Skeletal muscle satellite cell (primary cell): ENCODE data around the gene FNDC3B.

Source experiments
- H3K27me3 ChIP-seq: 2 replicates; pipeline ENCODE4 v1.7.0; 2013; ENCODE audit warnings: low read length; ENCODE audit not compliant: control insufficient read depth, insufficient read depth
- H3K36me3 ChIP-seq: 2 replicates; pipeline ENCODE4 v1.7.0; 2013; ENCODE audit warnings: mild to moderate bottlenecking, control low read depth, low read length; ENCODE audit not compliant: insufficient read depth
- H3K4me1 ChIP-seq: 2 replicates; pipeline ENCODE4 v1.7.0; 2013; ENCODE audit warnings: low read length; ENCODE audit not compliant: control insufficient read depth, insufficient read depth
- H3K4me2 ChIP-seq: 2 replicates; pipeline ENCODE4 v1.7.0; 2013; ENCODE audit warnings: mild to moderate bottlenecking, low read length
- H3K4me3 ChIP-seq: 2 replicates; pipeline ENCODE4 v1.7.0; 2013; ENCODE audit warnings: low read length
- H3K9ac ChIP-seq: 2 replicates; pipeline ENCODE4 v1.7.0; 2013; ENCODE audit warnings: mild to moderate bottlenecking, low read depth, low read length, moderate library complexity
- H3K9me3 ChIP-seq: replicated peaks from 2 replicates; pipeline ENCODE4 v1.7.0; 2013; ENCODE audit warnings: mild to moderate bottlenecking, control low read depth, low read length

FNDC3B gene

DNA sequence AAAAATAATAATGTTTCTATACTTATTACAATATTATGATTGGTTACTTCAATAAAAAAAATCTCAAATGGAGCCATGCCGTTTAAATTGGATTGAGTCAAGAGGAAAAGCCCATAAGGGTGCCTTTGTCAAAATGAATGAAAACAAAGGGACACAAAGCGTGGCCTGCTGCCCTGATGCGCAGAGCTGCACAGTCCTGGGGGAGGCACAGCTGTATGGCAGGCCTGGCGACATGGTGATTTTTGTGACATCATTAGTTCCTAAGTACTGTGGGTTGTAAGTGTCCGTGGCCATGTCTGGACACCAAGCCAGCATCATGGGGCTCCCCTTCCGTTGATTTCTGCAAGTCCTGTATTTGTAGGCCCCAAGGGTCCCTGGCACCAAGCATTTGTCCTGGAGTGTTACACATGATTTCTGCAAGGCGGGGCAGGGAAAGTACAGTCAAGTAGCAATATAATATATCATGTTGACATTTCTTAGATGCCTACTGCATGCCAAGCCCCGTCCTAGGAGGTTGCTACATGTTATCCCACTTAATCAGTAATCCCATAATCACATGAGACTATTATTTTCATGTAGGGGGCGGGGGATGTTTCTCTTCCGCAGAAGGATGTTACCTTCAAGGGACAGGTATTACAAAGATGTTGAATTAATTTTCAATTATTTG lies 349.2 kb downstream of the FNDC3B start:
- H3K27me3 ChIP-seq, result no peaks in the 10 kb centered on the region
- H3K36me3 ChIP-seq, result peaks cover 10% of the 10 kb centered on the region
- no peak overlapping the region for H3K4me2 ChIP-seq
- H3K9ac ChIP-seq, result no peak overlapping the region
- H3K4me1 ChIP-seq, result peaks cover 15% of the 10 kb centered on the region
- H3K9me3 ChIP-seq, result no peaks in the 10 kb centered on the region
- no peak overlapping the region for H3K4me3 ChIP-seq

DNA sequence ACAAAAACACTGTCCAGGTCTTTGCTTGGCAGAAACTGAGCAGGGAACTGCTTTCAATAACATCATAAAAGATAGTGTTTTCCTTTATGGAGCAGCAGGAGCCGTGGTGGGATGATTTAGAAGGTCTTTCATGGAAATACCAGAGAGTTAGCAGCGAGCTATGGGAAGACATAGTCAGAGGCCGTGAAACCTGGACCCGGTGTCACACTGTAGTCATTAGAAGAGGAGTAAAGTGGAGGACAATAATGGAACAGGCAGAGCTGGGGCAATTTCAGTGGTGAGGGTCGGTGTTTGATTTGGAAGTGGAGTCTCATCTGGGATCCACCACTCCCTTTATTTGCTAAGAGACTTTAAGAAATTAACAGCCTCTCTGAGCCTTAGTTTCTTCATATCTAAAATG lies 351.4 kb downstream of the FNDC3B start:
- peaks cover 12% of the 10 kb centered on the region for H3K36me3 ChIP-seq
- H3K4me1 ChIP-seq, result peaks cover 15% of the 10 kb centered on the region

DNA sequence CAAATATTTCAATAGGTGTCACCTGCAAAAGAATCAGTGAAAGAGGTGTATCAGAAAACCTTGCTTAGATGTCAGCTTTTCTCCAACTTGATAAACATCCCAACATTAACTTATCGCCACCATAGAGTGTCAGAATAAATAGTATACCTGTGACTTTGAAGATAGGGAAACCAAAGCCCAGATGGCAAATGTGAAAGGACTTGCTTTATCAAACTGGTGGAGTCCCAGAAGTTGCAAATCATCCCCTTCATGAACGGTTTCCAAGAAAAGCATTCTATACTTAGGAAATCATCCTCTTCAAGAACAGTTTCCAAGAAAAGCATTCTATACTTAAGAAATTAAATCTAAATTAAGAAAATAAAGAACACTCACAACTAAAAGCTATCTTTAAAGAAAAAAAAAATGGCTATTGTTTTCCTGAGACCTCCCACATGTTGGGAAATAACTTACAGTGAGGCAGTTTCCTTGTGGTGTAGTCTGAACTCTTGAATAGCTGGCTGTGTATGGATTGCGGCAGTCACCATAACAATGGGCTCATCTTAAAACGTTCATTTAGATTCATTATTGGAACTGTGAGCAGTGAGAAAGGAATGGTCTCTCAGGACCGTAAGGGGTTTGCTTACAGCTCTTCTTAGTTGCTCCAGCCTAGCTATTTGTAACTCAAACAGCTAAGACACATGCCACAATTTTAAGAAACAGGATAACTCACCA lies 352.4 kb downstream of the FNDC3B start:
- H3K9ac ChIP-seq, result no peak overlapping the region
- H3K36me3 ChIP-seq, result peaks cover 12% of the 10 kb centered on the region
- H3K4me3 ChIP-seq, result no peak overlapping the region
- no peaks in the 10 kb centered on the region for H3K9me3 ChIP-seq
- no peak overlapping the region for H3K4me2 ChIP-seq
- no peaks in the 10 kb centered on the region for H3K27me3 ChIP-seq
- peaks cover 15% of the 10 kb centered on the region for H3K4me1 ChIP-seq

More for the DNA sequence above, 351.4 kb downstream of the FNDC3B start:
- Histone ChIP-seq H3K9ac (no peak overlapping the region), H3K27me3 (no peaks in the 10 kb centered on the region), H3K9me3 (no peaks in the 10 kb centered on the region), H3K4me2 (no peak overlapping the region), H3K4me3 (no peak overlapping the region)

DNA sequence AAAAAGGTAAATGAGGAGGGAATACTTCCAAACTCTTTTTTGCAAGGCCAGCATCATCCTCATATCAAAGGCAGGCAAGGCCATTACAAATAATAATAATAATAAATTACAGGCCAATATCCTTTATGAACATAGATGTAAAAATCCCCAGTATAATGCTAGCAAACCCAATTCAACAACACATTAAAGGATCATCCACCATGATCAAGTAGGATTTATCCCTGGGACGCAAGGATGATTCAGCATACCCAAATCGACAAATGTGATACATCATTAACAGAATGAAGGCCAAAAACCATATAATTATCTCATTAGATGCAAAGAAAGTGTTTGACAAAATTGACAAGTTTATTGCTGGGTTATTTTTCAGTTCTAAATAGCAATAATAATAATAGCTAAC lies 355.3 kb downstream of the FNDC3B start:
- Histone ChIP-seq H3K27me3 (no peaks in the 10 kb centered on the region), H3K9ac (no peak overlapping the region), H3K4me2 (no peak overlapping the region), H3K36me3 (peaks cover 22% of the 10 kb centered on the region), H3K9me3 (no peaks in the 10 kb centered on the region), H3K4me3 (no peak overlapping the region), H3K4me1 (peaks cover 15% of the 10 kb centered on the region)

DNA sequence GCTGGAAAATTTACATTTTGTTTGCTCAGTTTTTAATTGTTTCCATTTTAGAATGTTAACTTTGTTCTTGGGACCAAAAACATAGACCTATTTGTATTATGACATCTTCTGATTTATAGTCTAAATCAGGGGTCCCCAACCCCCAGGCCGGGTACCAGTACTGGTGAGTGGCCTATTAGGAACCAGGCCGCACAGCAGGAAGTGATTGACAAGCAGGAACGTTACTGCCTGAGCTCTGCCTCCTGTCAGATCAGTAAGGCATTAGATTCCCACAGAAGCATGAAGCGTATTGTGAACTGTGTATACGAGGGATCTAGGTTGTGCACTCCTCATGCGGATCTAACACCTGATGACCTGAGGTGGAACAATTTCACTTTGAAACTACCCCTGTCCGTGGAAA lies 357.0 kb downstream of the FNDC3B start:
- H3K9ac ChIP-seq, result no peak overlapping the region
- no peaks in the 10 kb centered on the region for H3K27me3 ChIP-seq
- H3K36me3 ChIP-seq, result peaks cover 25% of the 10 kb centered on the region
- H3K4me1 ChIP-seq, result peaks cover 12% of the 10 kb centered on the region
- no peak overlapping the region for H3K4me3 ChIP-seq
- no peak overlapping the region for H3K4me2 ChIP-seq
- H3K9me3 ChIP-seq, result no peaks in the 10 kb centered on the region

DNA sequence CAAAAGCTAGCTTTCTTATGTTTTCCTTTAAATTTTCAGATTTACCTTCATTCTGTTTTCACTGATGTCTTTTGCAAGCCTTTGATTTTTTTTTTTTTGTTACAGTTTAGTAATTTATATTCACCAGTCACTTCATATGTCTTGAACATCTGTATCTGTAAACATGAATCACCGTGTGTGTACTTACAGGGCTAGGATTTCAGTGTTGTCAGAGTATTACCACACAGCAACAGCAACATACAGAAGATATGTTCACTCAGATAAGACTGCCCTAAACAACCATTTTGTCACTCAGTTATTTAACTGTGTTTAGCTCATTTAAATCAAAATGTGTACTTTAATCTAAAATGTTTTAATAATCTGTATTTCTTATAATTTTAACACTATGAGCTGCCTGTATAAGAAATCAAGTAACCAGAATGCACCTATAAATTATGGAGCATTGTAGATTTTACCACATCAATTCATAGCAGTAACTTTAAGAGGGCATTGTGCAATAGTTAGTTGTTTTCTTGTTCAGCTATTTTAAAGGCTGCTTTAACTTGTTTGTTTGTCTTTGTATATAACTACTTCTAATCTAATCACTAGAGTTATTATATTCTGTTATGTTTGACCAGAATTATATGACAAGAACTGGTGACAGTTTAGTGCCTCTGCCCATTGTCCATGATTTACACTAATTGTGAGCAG lies 358.5 kb downstream of the FNDC3B start:
- H3K27me3 ChIP-seq, result no peaks in the 10 kb centered on the region
- peaks cover 35% of the 10 kb centered on the region for H3K36me3 ChIP-seq
- H3K9ac ChIP-seq, result no peak overlapping the region
- no peaks in the 10 kb centered on the region for H3K9me3 ChIP-seq
- H3K4me2 ChIP-seq, result no peak overlapping the region
- H3K4me1 ChIP-seq, result no peaks in the 10 kb centered on the region
- no peak overlapping the region for H3K4me3 ChIP-seq

DNA sequence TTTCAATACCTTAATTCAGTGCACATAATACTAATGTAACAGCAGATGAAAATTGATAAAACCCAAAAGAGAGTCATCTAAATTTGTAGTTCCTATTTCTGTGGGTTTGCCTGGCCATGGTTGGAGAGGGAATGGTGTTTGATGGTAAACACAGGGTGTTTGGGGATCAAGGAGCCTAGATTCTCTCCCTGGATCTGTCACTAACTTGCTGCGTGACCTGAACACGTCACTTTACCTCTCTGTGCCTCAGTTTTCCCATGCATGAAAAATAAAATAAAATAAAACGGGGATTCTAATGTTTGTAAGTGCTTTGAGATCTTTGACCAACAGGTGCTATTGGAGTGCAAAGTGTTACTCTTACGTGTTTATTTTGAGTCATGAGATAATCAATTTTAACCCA lies 359.1 kb downstream of the FNDC3B start:
- Histone ChIP-seq H3K4me3 (no peak overlapping the region), H3K4me1 (no peaks in the 10 kb centered on the region), H3K4me2 (no peak overlapping the region), H3K9ac (no peak overlapping the region), H3K36me3 (peaks cover 32% of the 10 kb centered on the region), H3K9me3 (no peaks in the 10 kb centered on the region), H3K27me3 (no peaks in the 10 kb centered on the region)

DNA sequence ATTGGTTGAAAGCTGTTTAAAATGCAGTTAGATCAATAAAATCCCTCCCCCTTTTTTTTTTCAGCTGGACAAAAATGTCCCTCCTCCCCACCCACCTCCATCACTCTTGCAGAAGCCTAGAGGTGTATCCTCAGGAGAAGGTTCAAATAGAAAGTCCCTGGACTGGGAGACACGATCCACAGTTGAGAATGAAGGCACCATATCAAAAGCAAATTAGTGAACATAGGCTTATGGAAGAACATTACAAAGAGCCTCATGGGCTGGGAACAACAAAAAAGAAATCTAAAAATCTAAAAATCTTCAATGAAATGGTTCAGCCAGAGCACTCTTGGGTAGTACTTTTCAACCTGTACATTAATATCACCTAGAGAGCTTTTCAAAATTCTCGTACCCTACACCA lies 362.7 kb downstream of the FNDC3B start:
- H3K36me3 ChIP-seq, result peaks cover 26% of the 10 kb centered on the region
- no peak overlapping the region for H3K4me3 ChIP-seq
- no peak overlapping the region for H3K9ac ChIP-seq

DNA sequence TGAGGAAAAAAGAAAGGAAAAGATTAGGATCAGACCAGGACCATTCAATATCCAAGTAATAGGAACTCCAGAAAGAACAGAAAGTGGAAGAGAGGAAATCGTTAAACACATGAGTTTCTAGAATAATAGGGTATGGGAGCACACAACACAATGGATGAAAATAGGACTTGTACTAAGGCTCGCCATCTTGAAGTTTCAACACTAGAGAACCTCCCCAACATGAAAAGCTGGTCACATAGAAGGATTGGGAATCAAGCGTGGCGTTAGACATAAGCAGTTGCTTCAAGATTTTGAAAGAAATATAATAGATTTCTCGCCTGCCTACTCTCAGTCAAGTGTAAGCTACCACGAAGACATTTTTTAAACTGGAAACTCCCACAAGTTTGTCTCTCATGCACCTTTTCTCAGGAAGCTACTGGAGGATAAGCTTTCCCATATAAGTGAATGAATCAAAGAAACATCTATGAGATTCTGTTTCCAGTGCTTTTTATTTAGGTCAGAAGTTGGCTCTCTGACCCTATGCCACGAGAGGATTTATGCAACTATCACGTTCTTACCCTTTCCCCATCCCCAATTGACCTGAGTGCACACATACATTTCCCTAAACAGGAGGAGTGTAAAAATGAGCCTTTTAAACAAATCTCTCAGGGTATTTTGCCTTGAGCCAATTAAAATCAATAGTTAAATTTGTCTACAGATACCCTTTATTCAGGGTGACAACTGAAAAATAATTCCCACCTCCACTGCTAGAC lies 363.7 kb downstream of the FNDC3B start:
- Histone ChIP-seq H3K4me1 (no peaks in the 10 kb centered on the region), H3K4me3 (no peak overlapping the region), H3K27me3 (no peaks in the 10 kb centered on the region), H3K9me3 (no peaks in the 10 kb centered on the region), H3K9ac (no peak overlapping the region), H3K4me2 (no peak overlapping the region), H3K36me3 (peaks cover 21% of the 10 kb centered on the region)

More for the DNA sequence above, 362.7 kb downstream of the FNDC3B start:
- H3K9me3 ChIP-seq, result no peaks in the 10 kb centered on the region
- H3K27me3 ChIP-seq, result no peaks in the 10 kb centered on the region
- H3K4me1 ChIP-seq, result no peaks in the 10 kb centered on the region
- H3K4me2 ChIP-seq, result no peak overlapping the region

DNA sequence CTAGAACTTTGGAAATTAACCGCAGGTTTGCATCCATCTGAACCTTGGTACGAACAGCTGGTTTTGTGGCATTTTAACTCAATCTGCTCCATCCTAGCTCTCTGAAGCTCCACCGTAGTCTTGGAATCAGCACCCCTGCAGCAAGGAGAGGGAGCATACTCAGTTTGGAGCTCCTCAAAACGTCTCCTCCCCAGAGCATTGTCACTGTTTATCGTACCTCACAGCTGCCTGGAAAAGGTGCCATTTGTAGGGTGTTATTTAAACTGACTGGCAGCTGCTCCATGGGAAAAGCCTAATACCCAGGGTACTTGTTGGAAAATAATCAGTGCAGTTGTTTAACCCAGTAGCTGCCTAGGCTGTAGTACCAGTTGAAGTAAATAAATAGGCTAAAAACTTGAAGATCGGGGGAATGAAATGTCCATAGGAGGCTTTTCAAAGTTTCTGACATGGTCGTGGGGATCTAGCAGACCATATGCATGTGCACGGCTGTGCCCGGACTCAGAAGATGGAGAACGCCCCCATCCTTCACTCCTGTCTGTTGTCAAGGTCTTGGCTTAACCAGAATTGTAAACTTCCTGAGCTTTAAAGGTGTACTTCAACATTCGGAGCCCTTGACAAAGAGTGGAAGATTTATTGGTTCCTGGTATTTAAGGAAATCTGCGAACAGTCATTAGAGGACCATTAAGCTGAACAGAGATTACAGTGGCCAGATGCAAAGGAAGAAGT lies 365.0 kb downstream of the FNDC3B start:
- H3K4me3 ChIP-seq, result no peak overlapping the region
- peaks cover 13% of the 10 kb centered on the region for H3K36me3 ChIP-seq
- no peak overlapping the region for H3K9ac ChIP-seq

DNA sequence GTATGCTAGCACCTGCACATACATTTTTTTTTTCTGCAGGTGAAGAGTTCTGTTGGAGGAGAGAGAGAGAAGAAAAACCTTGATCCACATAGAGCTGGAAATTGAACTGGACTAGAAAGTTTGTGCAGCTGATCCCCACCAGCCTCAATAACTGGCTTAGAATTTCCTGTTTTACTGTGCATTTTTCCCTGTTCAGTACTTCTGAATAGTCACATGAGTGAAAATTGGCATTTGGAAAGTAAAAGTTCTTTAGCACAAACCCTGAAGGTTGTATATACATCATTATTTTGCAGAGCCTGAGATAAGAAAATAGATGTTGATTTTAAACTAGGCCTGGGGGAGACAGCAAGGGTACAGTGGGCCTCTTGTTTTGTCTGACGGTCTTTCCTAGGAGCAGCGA lies 366.5 kb downstream of the FNDC3B start:
- no peaks in the 10 kb centered on the region for H3K27me3 ChIP-seq
- no peaks in the 10 kb centered on the region for H3K9me3 ChIP-seq
- no peak overlapping the region for H3K4me2 ChIP-seq
- no peak overlapping the region for H3K9ac ChIP-seq
- no peaks in the 10 kb centered on the region for H3K4me1 ChIP-seq
- no peak overlapping the region for H3K4me3 ChIP-seq
- peaks cover 13% of the 10 kb centered on the region for H3K36me3 ChIP-seq

More for the DNA sequence above, 365.0 kb downstream of the FNDC3B start:
- Histone ChIP-seq H3K4me2 (no peak overlapping the region), H3K27me3 (no peaks in the 10 kb centered on the region), H3K4me1 (no peaks in the 10 kb centered on the region), H3K9me3 (no peaks in the 10 kb centered on the region)
